Middle frontal gyrus (tissue), 1 donor: Measurements from ENCODE around the gene SPNS2.

Experiments
- DNase-seq: peaks from one replicate; pipeline ENCODE4 v3.0.0-alpha.2; 2015; ENCODE audit warnings: low spot score; ENCODE audit errors: extremely low spot score

The SPNS2 gene

GRCh38 chr17:4536742-4537411 is 38.2 kb downstream of the SPNS2 start:
- no peak for DNase-seq

GRCh38 chr17:4537451-4538235 is 39.0 kb downstream of the SPNS2 start:
- peak; percentile 50 for DNase-seq

GRCh38 chr17:4538236-4539002 is 39.7 kb downstream of the SPNS2 start:
- DNase-seq = no peak

GRCh38 chr17:4539025-4539424 is 40.3 kb downstream of the SPNS2 start:
- DNase-seq = no peak

- DNase-seq = no peak
These were observed 41.0 kb downstream of the SPNS2 start for GRCh38 chr17:4539576-4540223.

GRCh38 chr17:4540224-4540651 is 41.6 kb downstream of the SPNS2 start:
- DNase-seq = no peak

- DNase-seq = no peak
These were observed 42.1 kb downstream of the SPNS2 start for GRCh38 chr17:4540687-4541327.

GRCh38 chr17:4541328-4542002 is 42.8 kb downstream of the SPNS2 start:
- no peak for DNase-seq

GRCh38 chr17:4542003-4542725 is 43.5 kb downstream of the SPNS2 start:
- DNase-seq = no peak

GRCh38 chr17:4542726-4543191 is 44.1 kb downstream of the SPNS2 start:
- DNase-seq = no peak

GRCh38 chr17:4543557-4544026 is 44.9 kb downstream of the SPNS2 start:
- no peak for DNase-seq

GRCh38 chr17:4544135-4544950 is 45.7 kb downstream of the SPNS2 start:
- no peak for DNase-seq

GRCh38 chr17:4544951-4545216 is 46.2 kb downstream of the SPNS2 start:
- no peak for DNase-seq

- no peak for DNase-seq
These were observed 46.7 kb downstream of the SPNS2 start for GRCh38 chr17:4545217-4545951.

- DNase-seq = no peak
These were observed 48.6 kb downstream of the SPNS2 start for GRCh38 chr17:4547118-4547906.

- no peak for DNase-seq
These were observed 49.4 kb downstream of the SPNS2 start for GRCh38 chr17:4548061-4548461.

GRCh38 chr17:4548721-4549531 is 50.2 kb downstream of the SPNS2 start:
- no peak for DNase-seq
